ENCODE data around the gene DYNC2LI1. TPM values are rescaled to one million over a fixed set of nuclear protein-coding genes. Genes with fewer than 3 reads are reported as not detected.

Gene DYNC2LI1
- total RNA-seq, 2 experiments from 2014 or later: 13.6 to 17.7 TPM

GRCh38 chr2:43787895-43788294 lies 14.1 kb downstream of the DYNC2LI1 start:
- Histone ChIP-seq H3K9me3 (ENCODE audit: low read length) (no peaks in the 10 kb centered on the region), H3K27ac (ENCODE audit: low read depth, low read length, poor library complexity, severe bottlenecking) (no peak overlapping the region), H3K4me1 (ENCODE audit: insufficient read depth, low read length, poor library complexity, severe bottlenecking) (no peaks in the 10 kb centered on the region), H3K4me3 (ENCODE audit: low read depth, low read length, poor library complexity, severe bottlenecking) (no peak overlapping the region), H3K79me2 (ENCODE audit: insufficient read depth, low read depth, low read length) (no peaks in the 10 kb centered on the region), H3K36me3 (ENCODE audit: insufficient read depth, low read length) (no peaks in the 10 kb centered on the region), H3K9me2 (ENCODE audit: insufficient read depth, low read length) (no peaks in the 10 kb centered on the region), H2AFZ (ENCODE audit: low read length) (no peak overlapping the region), H4K20me1 (ENCODE audit: insufficient read depth, low read length) (no peaks in the 10 kb centered on the region), H3K4me2 (ENCODE audit: low read length) (no peak overlapping the region)
- POLR2A ChIA-PET: interaction anchor here (0.7 kb wide), 1 partner anchor 38 kb away, joined by 3 read pairs; no protein-coding TSS in a partner anchor
- CTCF ChIA-PET (ENCODE audit: unreplicated experiment): no interaction called here
- no TSS peak for BruUV-seq (replicated peaks)
- no peak for TF ChIP-seq CTCF (conservative IDR thresholded peaks at IDR 0.05; ENCODE audit: low read length)
- no peak for TF ChIP-seq EZH2phosphoT487 (IDR thresholded peaks at IDR 0.05; ENCODE audit: borderline replicate concordance, low read depth, low read length)
- intact Hi-C loops (cut with micrococcal nuclease; ENCODE audit: unreplicated experiment): no loop called here
- DNase-seq (ENCODE audit: low spot score): no peak

DNA sequence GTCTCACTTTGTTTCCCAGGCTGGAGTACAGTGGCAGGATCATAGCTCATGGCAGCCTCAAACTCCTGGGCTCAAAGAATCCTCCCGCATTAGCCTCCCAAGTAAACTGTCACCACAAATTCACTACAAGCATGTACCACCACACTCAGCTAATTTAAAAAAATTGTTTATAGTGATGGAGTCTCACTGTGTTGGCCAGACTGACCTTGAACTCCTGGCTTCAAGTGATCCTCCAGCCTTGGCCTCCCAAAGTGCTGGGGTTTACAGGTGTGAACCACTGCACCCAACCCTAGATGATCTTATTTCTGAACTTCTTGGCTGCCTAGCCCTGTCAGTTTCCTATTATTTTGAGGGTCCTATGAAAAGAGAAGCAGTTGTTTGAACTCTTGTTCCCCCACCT lies 14.8 kb downstream of the DYNC2LI1 start:
- CTCF ChIA-PET (ENCODE audit: unreplicated experiment): no interaction called here
- no TSS peak for BruUV-seq (replicated peaks)
- intact Hi-C loops (cut with micrococcal nuclease; ENCODE audit: unreplicated experiment): no loop called here

More for the DNA sequence above, 14.8 kb downstream of the DYNC2LI1 start:
- POLR2A ChIA-PET: no interaction called here
- Histone ChIP-seq H3K4me3 (ENCODE audit: low read depth, low read length, poor library complexity, severe bottlenecking) (no peak overlapping the region), H2AFZ (ENCODE audit: low read length) (no peak overlapping the region), H3K9me3 (ENCODE audit: low read length) (no peaks in the 10 kb centered on the region), H3K4me2 (ENCODE audit: low read length) (no peak overlapping the region), H3K9me2 (ENCODE audit: insufficient read depth, low read length) (no peaks in the 10 kb centered on the region), H4K20me1 (ENCODE audit: insufficient read depth, low read length) (no peaks in the 10 kb centered on the region), H3K79me2 (ENCODE audit: insufficient read depth, low read depth, low read length) (no peaks in the 10 kb centered on the region), H3K27ac (ENCODE audit: low read depth, low read length, poor library complexity, severe bottlenecking) (no peak overlapping the region), H3K4me1 (ENCODE audit: insufficient read depth, low read length, poor library complexity, severe bottlenecking) (no peaks in the 10 kb centered on the region), H3K36me3 (ENCODE audit: insufficient read depth, low read length) (no peaks in the 10 kb centered on the region)
- TF ChIP-seq EZH2phosphoT487 (IDR thresholded peaks at IDR 0.05; ENCODE audit: borderline replicate concordance, low read depth, low read length): no peak
- no peak for TF ChIP-seq CTCF (conservative IDR thresholded peaks at IDR 0.05; ENCODE audit: low read length)
- no peak for DNase-seq (ENCODE audit: low spot score)

Measured in OCI-LY7 (cell line).